ENCODE data around the gene KIAA1671.

The KIAA1671 gene

GRCh38 chr22:25018009-25018408, 65.5 kb downstream of the KIAA1671 start:
- H3K27ac Mint-ChIP-seq = no peak overlapping the region
- H3K27me3 Mint-ChIP-seq = peaks cover 25 to 32% of the 10 kb centered on the region in 2 donors
- H3K9me3 Mint-ChIP-seq = no peaks in the 10 kb centered on the region
- H3K36me3 Mint-ChIP-seq (ENCODE audit: insufficient read depth) = peaks cover 4% of the 10 kb centered on the region
- no peaks in the 10 kb centered on the region for H3K4me1 Mint-ChIP-seq (ENCODE audit: low read depth in 2 of 2)
- no peak overlapping the region for H3K4me3 Mint-ChIP-seq
- DNase-seq (no peak), ATAC-seq (replicated peaks) (no peak)

DNA sequence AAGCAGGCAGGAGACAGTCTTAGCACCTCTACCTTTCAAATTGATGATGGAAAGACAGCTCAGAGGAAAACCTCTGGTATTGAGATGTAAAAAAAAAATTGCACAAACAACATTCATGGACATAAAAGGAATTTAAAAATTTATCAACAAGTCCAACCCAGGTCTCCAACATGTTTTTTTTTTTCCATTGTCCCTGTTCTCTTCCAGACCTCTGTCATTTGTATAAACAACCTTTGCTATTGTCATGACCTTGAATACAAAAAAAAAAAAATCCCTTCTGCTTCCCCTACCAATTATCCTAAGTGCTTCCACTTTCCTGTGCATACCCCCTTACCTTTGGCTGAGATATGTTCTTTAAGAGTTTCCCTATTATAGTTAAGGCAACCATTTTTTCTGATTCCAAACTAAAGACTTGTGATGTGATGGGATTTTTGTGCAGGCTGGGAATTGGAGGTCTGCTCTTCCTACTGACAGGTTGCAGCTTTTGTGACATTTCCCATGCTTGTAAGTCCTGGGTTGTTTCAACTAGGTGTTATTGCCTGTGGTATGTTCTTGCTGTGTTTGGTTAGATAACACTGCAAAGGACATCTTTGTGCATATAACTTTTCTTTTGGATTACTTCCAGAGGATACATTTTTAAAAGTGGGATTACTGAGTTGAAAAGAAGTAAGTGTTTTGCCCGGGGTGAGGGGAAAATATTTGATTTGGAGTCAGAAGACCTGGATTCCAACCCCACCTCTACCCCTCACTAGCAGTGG, 67.1 kb downstream of the KIAA1671 start:
- Mint-ChIP-seq H3K27ac (no peak overlapping the region), H3K27me3 (peaks cover 25 to 41% of the 10 kb centered on the region in 2 donors), H3K9me3 (no peaks in the 10 kb centered on the region), H3K4me1 (ENCODE audit: low read depth in 2 of 2) (no peaks in the 10 kb centered on the region), H3K4me3 (no peak overlapping the region), H3K36me3 (ENCODE audit: insufficient read depth) (peaks cover 4% of the 10 kb centered on the region)
- no peak for DNase-seq
- no peak for ATAC-seq (replicated peaks)

DNA sequence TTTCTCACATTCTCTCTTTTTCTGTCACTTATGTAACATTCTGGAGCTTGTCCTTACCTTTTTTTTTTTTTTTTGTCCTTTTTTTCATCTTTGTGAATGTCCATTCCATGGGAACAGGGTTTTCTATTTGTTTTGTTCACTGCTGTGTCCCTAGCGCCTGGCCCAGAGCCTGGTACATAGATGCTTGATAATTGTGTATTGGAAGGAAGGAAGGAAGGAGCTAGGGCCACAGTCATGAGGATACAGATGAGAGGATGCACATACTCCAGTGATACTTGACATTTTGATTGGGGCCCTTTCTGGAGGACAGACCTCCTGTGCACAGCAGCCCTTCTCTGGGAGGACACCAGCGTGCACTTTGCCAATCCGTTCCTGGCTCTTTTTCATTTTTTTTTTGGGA, 68.9 kb downstream of the KIAA1671 start:
- Mint-ChIP-seq H3K36me3 (ENCODE audit: insufficient read depth) (peaks cover 4% of the 10 kb centered on the region), H3K4me3 (no peak overlapping the region), H3K27me3 (peaks cover 25 to 51% of the 10 kb centered on the region in 2 donors), H3K9me3 (no peaks in the 10 kb centered on the region), H3K27ac (no peak overlapping the region), H3K4me1 (ENCODE audit: low read depth in 2 of 2) (peaks cover 5% of the 10 kb centered on the region in 2 donors)
- DNase-seq = no peak
- no peak for ATAC-seq (replicated peaks)

GRCh38 chr22:25021976-25022711, 69.6 kb downstream of the KIAA1671 start:
- Mint-ChIP-seq H3K36me3 (ENCODE audit: insufficient read depth) (peaks cover 4% of the 10 kb centered on the region), H3K27ac (no peak overlapping the region), H3K4me3 (no peak overlapping the region), H3K27me3 (peaks cover 25 to 48% of the 10 kb centered on the region in 2 donors), H3K4me1 (ENCODE audit: low read depth in 2 of 2) (peaks cover 5 to 8% of the 10 kb centered on the region in 2 donors), H3K9me3 (no peaks in the 10 kb centered on the region)
- ATAC-seq (replicated peaks) (no peak), DNase-seq (no peak)

DNA sequence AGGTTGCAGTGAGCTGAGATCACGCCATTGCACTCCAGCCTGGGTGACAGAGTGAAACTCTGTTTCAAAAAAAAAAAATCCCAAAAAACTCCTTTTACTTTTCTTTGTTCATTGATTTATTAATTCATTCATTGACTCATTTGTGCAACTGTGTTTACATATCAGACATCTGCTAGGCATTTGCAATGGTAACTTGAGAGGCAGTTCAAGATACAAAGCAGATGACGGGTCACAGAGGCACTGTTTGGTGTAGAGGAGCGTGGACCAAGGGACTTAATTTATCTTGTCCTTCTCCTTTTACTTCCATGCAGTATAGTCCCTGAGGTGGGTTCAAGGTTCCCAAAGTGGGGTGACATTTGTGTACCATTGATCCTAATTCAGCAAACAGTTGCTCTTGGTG, 71.4 kb downstream of the KIAA1671 start:
- H3K4me3 Mint-ChIP-seq = no peak overlapping the region
- no peaks in the 10 kb centered on the region for H3K9me3 Mint-ChIP-seq
- ATAC-seq (replicated peaks) (no peak), DNase-seq (no peak)
- H3K36me3 Mint-ChIP-seq (ENCODE audit: insufficient read depth) = peaks cover 4% of the 10 kb centered on the region
- H3K4me1 Mint-ChIP-seq (ENCODE audit: low read depth in 2 of 2) = peaks cover 5 to 10% of the 10 kb centered on the region in 2 donors
- no peak overlapping the region for H3K27ac Mint-ChIP-seq
- H3K27me3 Mint-ChIP-seq = peaks cover 20 to 48% of the 10 kb centered on the region in 2 donors

DNA sequence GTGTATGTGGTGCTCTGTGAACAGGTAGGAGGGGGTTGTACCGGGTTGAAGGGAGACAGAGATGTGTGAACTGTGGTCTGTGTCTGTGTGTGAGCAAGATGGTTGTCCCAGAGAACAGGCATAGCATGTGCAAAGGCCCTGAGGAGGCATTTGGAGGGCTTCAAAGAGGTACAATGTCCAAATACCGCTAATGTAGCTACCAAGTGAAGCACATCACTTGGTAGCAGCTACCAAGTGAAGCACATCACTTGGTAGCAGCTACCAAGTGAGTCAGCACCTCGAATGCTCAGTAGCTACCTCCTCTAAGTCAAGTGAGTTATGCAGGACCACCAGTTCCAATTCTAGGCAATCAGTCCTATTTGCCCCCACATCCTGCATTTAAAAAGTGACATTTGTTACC, 72.4 kb downstream of the KIAA1671 start:
- no peak overlapping the region for H3K4me3 Mint-ChIP-seq
- H3K27me3 Mint-ChIP-seq = peaks cover 13 to 48% of the 10 kb centered on the region in 2 donors
- no peak for DNase-seq
- peaks cover 5 to 10% of the 10 kb centered on the region in 2 donors for H3K4me1 Mint-ChIP-seq (ENCODE audit: low read depth in 2 of 2)
- no peak for ATAC-seq (replicated peaks)
- no peaks in the 10 kb centered on the region for H3K9me3 Mint-ChIP-seq
- H3K27ac Mint-ChIP-seq = no peak overlapping the region
- H3K36me3 Mint-ChIP-seq (ENCODE audit: insufficient read depth) = peaks cover 4% of the 10 kb centered on the region

DNA sequence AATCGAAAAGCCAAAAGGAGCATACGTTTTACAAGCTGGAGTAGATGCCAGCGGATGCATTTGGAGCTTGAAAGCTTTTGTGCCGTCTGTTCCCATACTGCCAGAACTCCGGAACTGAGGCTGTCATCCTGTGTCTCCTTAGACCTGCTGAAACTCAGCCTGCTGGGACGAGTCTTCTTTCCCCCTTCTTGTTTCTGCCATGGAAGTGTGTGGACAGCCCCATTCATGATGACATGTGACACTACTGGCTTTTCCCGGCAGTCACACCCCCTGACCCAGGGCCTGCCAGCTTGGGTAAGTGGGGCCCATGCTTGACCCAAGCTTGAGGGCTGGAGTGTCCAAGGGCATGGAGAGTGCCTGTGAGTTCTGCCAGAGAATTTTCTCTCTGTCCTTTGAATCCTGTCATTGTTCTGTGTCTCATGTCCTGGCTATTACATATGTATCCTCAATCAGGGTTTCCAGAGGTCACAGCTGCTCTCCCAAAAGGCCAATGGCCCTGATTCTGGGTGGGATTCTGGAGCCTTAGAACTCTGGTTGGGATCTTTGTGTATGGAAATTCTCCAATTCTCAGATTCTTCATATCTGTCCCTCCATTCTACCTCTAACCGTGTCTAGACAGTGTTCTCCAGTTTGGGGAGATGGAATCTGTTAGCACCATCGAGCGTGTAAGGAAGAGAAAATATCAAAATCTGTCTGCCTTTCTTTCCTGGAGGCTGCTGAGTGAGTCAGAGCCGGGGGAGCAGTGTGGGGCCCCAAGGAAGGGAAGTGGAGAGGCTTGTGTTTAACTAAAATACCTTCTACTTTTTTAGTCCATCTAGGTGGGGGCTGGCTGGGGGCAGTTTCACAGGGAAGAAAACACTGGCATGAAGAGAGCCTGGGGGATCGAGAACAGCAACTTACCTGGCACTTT, 73.2 kb downstream of the KIAA1671 start:
- H3K27ac Mint-ChIP-seq = peak overlapping the region in 1 of 2 donors; percentile 38
- no peak for ATAC-seq (replicated peaks)
- H3K36me3 Mint-ChIP-seq (ENCODE audit: insufficient read depth) = peaks cover 4% of the 10 kb centered on the region
- H3K27me3 Mint-ChIP-seq = peaks cover 6 to 40% of the 10 kb centered on the region in 2 donors
- peaks cover 5 to 10% of the 10 kb centered on the region in 2 donors for H3K4me1 Mint-ChIP-seq (ENCODE audit: low read depth in 2 of 2)
- H3K4me3 Mint-ChIP-seq = peak overlapping the region in 1 of 2 donors; percentile 41
- DNase-seq = no peak
- H3K9me3 Mint-ChIP-seq = no peaks in the 10 kb centered on the region

GRCh38 chr22:25027043-25027906, 74.8 kb downstream of the KIAA1671 start:
- no peak for ATAC-seq (replicated peaks)
- no peak overlapping the region for H3K4me3 Mint-ChIP-seq

DNA sequence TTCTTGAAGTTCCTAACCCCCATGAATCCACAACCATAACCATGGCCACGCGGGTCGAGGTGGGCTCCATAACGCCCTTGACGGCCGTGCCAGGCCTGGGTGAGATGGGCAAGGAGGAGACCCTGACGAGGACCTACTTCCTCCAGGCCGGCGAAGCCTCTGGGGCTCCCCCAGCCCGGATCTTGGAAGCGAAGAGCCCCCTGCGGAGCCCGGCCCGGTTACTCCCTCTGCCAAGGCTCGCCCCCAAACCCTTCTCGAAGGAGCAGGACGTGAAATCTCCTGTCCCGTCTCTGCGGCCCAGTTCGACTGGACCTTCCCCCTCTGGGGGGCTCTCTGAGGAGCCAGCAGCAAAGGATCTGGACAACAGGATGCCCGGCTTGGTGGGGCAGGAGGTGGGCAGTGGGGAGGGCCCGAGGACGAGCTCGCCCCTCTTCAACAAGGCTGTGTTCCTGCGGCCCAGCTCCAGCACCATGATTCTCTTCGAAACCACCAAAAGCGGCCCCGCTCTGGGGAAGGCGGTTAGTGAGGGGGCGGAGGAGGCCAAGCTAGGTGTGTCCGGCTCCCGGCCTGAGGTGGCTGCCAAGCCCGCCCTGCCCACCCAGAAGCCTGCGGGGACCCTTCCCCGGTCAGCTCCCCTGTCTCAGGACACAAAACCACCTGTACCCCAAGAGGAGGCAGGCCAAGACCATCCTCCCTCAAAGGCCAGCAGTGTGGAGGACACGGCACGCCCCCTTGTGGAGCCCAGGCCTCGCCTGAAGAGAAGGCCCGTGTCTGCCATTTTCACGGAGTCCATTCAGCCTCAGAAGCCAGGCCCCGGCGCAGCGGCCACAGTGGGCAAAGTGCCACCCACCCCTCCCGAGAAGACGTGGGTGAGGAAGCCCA, 75.7 kb downstream of the KIAA1671 start:
- Mint-ChIP-seq H3K9me3 (no peaks in the 10 kb centered on the region), H3K27ac (no peak overlapping the region), H3K4me3 (no peak overlapping the region), H3K27me3 (peaks cover 0 to 23% of the 10 kb centered on the region in 2 donors), H3K4me1 (ENCODE audit: low read depth in 2 of 2) (peaks cover 5 to 10% of the 10 kb centered on the region in 2 donors), H3K36me3 (ENCODE audit: insufficient read depth) (no peaks in the 10 kb centered on the region)
- no peak for ATAC-seq (replicated peaks)
- no peak for DNase-seq

More at GRCh38 chr22:25027043-25027906, 74.8 kb downstream of the KIAA1671 start:
- no peaks in the 10 kb centered on the region for H3K36me3 Mint-ChIP-seq (ENCODE audit: insufficient read depth)
- peaks cover 5 to 10% of the 10 kb centered on the region in 2 donors for H3K4me1 Mint-ChIP-seq (ENCODE audit: low read depth in 2 of 2)
- H3K27me3 Mint-ChIP-seq = peaks cover 0 to 24% of the 10 kb centered on the region in 2 donors
- DNase-seq = no peak
- H3K27ac Mint-ChIP-seq = no peak overlapping the region
- no peaks in the 10 kb centered on the region for H3K9me3 Mint-ChIP-seq

GRCh38 chr22:25028841-25029141, 76.3 kb downstream of the KIAA1671 start:
- DNase-seq (no peak), ATAC-seq (replicated peaks) (no peak)
- H3K4me1 Mint-ChIP-seq (ENCODE audit: low read depth in 2 of 2) = peaks cover 5 to 10% of the 10 kb centered on the region in 2 donors
- no peaks in the 10 kb centered on the region for H3K36me3 Mint-ChIP-seq (ENCODE audit: insufficient read depth)
- no peak overlapping the region for H3K4me3 Mint-ChIP-seq
- H3K27me3 Mint-ChIP-seq = peaks cover 0 to 23% of the 10 kb centered on the region in 2 donors
- no peak overlapping the region for H3K27ac Mint-ChIP-seq
- no peaks in the 10 kb centered on the region for H3K9me3 Mint-ChIP-seq

DNA sequence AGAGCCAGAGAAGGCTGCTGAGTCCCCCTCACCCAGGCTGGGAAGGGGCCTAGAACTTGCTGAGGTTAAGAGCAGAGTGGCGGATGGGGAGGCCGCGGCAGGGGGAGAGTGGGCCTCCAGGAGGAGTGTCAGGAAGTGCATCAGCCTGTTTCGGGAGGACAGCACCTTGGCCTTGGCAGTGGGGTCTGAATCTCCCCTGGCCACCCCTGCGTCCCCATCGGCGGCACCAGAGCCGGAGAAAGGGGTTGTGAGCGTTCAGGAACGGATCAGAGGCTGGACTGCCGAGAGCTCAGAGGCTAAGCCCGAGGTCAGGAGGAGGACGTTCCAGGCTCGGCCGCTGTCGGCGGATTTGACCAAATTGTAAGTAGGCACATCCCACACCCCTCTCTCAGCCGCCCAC, 76.7 kb downstream of the KIAA1671 start:
- Mint-ChIP-seq H3K27ac (no peak overlapping the region), H3K9me3 (no peaks in the 10 kb centered on the region), H3K4me3 (no peak overlapping the region), H3K36me3 (ENCODE audit: insufficient read depth) (no peaks in the 10 kb centered on the region), H3K27me3 (peaks cover 0 to 19% of the 10 kb centered on the region in 2 donors), H3K4me1 (ENCODE audit: low read depth in 2 of 2) (peaks cover 5 to 10% of the 10 kb centered on the region in 2 donors)
- no peak for ATAC-seq (replicated peaks)
- DNase-seq = no peak

- no peak for ATAC-seq (replicated peaks)
- no peak for DNase-seq
- no peak overlapping the region for H3K27ac Mint-ChIP-seq
- no peak overlapping the region for H3K4me3 Mint-ChIP-seq
- H3K9me3 Mint-ChIP-seq = no peaks in the 10 kb centered on the region
- peaks cover 5 to 10% of the 10 kb centered on the region in 2 donors for H3K4me1 Mint-ChIP-seq (ENCODE audit: low read depth in 2 of 2)
- no peaks in the 10 kb centered on the region for H3K36me3 Mint-ChIP-seq (ENCODE audit: insufficient read depth)
- peaks cover 5 to 6% of the 10 kb centered on the region in 2 donors for H3K27me3 Mint-ChIP-seq
Observed at GRCh38 chr22:25030636-25031035, 78.1 kb downstream of the KIAA1671 start.
